ENCODE measurements around the gene CDKL2. TPM values are rescaled to one million over a fixed set of nuclear protein-coding genes. Genes with fewer than 3 reads are reported as not detected.

The CDKL2 gene

Small RNA genes lying within 50 kb of the gene (small RNA-seq; reads per million reads assigned to genes)
- not detected for gene RF00019

All from skeletal muscle satellite cell (primary cell).